ENCODE results near the gene HDAC6.
"Not testable (repeated sequence)": the region's sequence is repeated elsewhere in the genome, so short reads cannot be mapped to it uniquely, and the experiment has no call there.

The HDAC6 gene

GRCh38 chrX:48818866-48819265 lies 17.0 kb downstream of the HDAC6 start:
- no peak for DNase-seq (ENCODE audit: low read depth, low spot score)

GRCh38 chrX:48819394-48819793 lies 17.5 kb downstream of the HDAC6 start:
- H3K27ac ChIP-seq; DNase-seq (ENCODE audit: low read depth, low spot score): not testable (repeated sequence)

More at GRCh38 chrX:48818866-48819265, 17.0 kb downstream of the HDAC6 start:
- no peak overlapping the region for H3K27ac ChIP-seq

- no peak for DNase-seq (ENCODE audit: low read depth, low spot score)
Measured at GRCh38 chrX:48823053-48823452, 21.2 kb downstream of the HDAC6 start.

GRCh38 chrX:48824066-48824465 lies 22.2 kb downstream of the HDAC6 start:
- H3K27ac ChIP-seq, result no peak overlapping the region
- DNase-seq (ENCODE audit: low read depth, low spot score), result no peak

More at GRCh38 chrX:48823053-48823452, 21.2 kb downstream of the HDAC6 start:
- no peak overlapping the region for H3K27ac ChIP-seq

GRCh38 chrX:48826135-48826875 lies 24.4 kb downstream of the HDAC6 start, which contains the start of gene ERAS:
TSS of gene ERAS (plus strand) at chrX:48826513. CDS start at chrX:48829124, 2,611 bp downstream.
- no peak for DNase-seq (ENCODE audit: low read depth, low spot score)
- H3K27ac ChIP-seq, result no peak within 1 kb of the TSS

GRCh38 chrX:48826876-48827653 lies 25.2 kb downstream of the HDAC6 start:
- DNase-seq (ENCODE audit: low read depth, low spot score), result no peak
- no peak overlapping the region for H3K27ac ChIP-seq

GRCh38 chrX:48827654-48827968 lies 25.7 kb downstream of the HDAC6 start:
- DNase-seq (ENCODE audit: low read depth, low spot score), result no peak
- H3K27ac ChIP-seq, result no peak overlapping the region

GRCh38 chrX:48829016-48829735 lies 27.3 kb downstream of the HDAC6 start:
- H3K27ac ChIP-seq, result no peak overlapping the region
- no peak for DNase-seq (ENCODE audit: low read depth, low spot score)

GRCh38 chrX:48831136-48831908 lies 29.5 kb downstream of the HDAC6 start:
- no peak for DNase-seq (ENCODE audit: low read depth, low spot score)
- no peak overlapping the region for H3K27ac ChIP-seq

- no peak overlapping the region for H3K27ac ChIP-seq
- DNase-seq (ENCODE audit: low read depth, low spot score), result no peak
Measured at GRCh38 chrX:48831909-48832291, 30.0 kb downstream of the HDAC6 start.

GRCh38 chrX:48833542-48834138 lies 31.8 kb downstream of the HDAC6 start:
- DNase-seq (ENCODE audit: low read depth, low spot score), result no peak
- no peak overlapping the region for H3K27ac ChIP-seq

GRCh38 chrX:48834383-48834709 lies 32.5 kb downstream of the HDAC6 start:
- no peak overlapping the region for H3K27ac ChIP-seq
- DNase-seq (ENCODE audit: low read depth, low spot score), result no peak

GRCh38 chrX:48835524-48836329 lies 33.9 kb downstream of the HDAC6 start, which contains the start of gene PCSK1N:
TSS of gene PCSK1N (minus strand) at chrX:48835610. CDS start at chrX:48835532, 78 bp downstream.
- H3K27ac ChIP-seq, result no peak within 1 kb of the TSS
- no peak for DNase-seq (ENCODE audit: low read depth, low spot score)

GRCh38 chrX:48839686-48840085 lies 37.8 kb downstream of the HDAC6 start:
- no peak overlapping the region for H3K27ac ChIP-seq
- no peak for DNase-seq (ENCODE audit: low read depth, low spot score)

- no peak for DNase-seq (ENCODE audit: low read depth, low spot score)
- no peak overlapping the region for H3K27ac ChIP-seq
Measured at GRCh38 chrX:48848847-48849246, 47.0 kb downstream of the HDAC6 start.

- H3K27ac ChIP-seq, result no peak overlapping the region
- DNase-seq (ENCODE audit: low read depth, low spot score), result no peak
Measured at GRCh38 chrX:48852857-48853256, 51.0 kb downstream of the HDAC6 start.

- DNase-seq (ENCODE audit: low read depth, low spot score), result not testable (repeated sequence)
Measured at GRCh38 chrX:48853494-48853893, 51.6 kb downstream of the HDAC6 start.

GRCh38 chrX:48854121-48854804 lies 52.4 kb downstream of the HDAC6 start:
- H3K27ac ChIP-seq; DNase-seq (ENCODE audit: low read depth, low spot score): not testable (repeated sequence)

More at GRCh38 chrX:48853494-48853893, 51.6 kb downstream of the HDAC6 start:
- not testable (repeated sequence) for H3K27ac ChIP-seq

Measured in epithelial cell of prostate (primary cell).